ENCODE measurements around the gene GYS2. TPM values are rescaled to one million over a fixed set of nuclear protein-coding genes. Genes with fewer than 3 reads are reported as not detected.

The GYS2 gene
- total RNA-seq, 1 experiment from 2014 or later: not detected

DNA sequence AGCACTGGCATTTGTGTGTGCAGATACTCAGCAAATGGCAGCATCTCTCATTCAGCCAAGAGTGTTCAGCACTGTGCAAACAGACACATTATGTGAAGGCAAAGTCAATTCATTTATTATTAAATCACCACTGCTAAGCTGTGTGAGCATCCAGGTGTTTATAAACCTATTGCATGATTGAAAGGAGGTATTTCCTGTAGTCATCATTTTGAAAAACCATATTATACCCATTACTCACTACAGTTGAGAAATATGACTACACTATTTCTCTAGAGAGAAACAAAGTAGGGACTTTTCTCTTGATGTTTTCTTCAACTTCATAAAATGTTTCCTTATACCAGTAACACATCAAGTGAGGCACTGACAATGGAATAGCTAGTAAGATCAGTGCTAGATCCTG, 64.8 kb downstream of the GYS2 start:
- no peak overlapping the region for H3K4me3 ChIP-seq (ENCODE audit: low read depth in 2 of 2, low read length in 2 of 2)
- POLR2A ChIA-PET: no interaction called here
- no peak for TF ChIP-seq TCF7L2 (IDR thresholded peaks at IDR 0.05; ENCODE audit: low read depth, low read length)
- no peak for TF ChIP-seq SIN3A (IDR thresholded peaks at IDR 0.05; ENCODE audit: borderline replicate concordance, insufficient read depth, low read depth, low read length)
- TF ChIP-seq CTCF (IDR thresholded peaks at IDR 0.05): no peak
- no peak for TF ChIP-seq REST (IDR thresholded peaks at IDR 0.05; ENCODE audit: insufficient read depth in 1 of 2, low read depth in 2 of 2, low read length in 1 of 2)
- no peaks in the 10 kb centered on the region; the same call in 1 of the 2 replicates for H3K27me3 ChIP-seq (ENCODE audit: control insufficient read depth, insufficient read depth, low read length)
- H3K36me3 ChIP-seq (ENCODE audit: control insufficient read depth, insufficient read depth, low read length): no peaks in the 10 kb centered on the region
- intact Hi-C loops (cut with micrococcal nuclease; ENCODE audit: unreplicated experiment): no loop called here
- H3K27ac ChIP-seq (ENCODE audit: low read length): no peak overlapping the region
- no peak for ATAC-seq
- in situ Hi-C loops (cut with HindIII; ENCODE audit: low pct_unique_long_range_greater_than_20kb, low sequenced_read_pairs): no loop called here
- H3K4me1 ChIP-seq (ENCODE audit: control insufficient read depth, insufficient read depth, low read length): no peaks in the 10 kb centered on the region
- CTCF ChIA-PET: no interaction called here
- no peak for DNase-seq (ENCODE audit: low read depth, low spot score)
- no TSS peak for BruUV-seq (replicated peaks)
- no peaks in the 10 kb centered on the region for H3K9me3 ChIP-seq (ENCODE audit: control insufficient read depth, insufficient read depth, low read depth, low read length)

- intact Hi-C loops (cut with micrococcal nuclease; ENCODE audit: unreplicated experiment) (no loop called here), in situ Hi-C loops (cut with HindIII; ENCODE audit: low pct_unique_long_range_greater_than_20kb, low sequenced_read_pairs) (no loop called here)
- Histone ChIP-seq H3K27ac (ENCODE audit: low read length) (no peak overlapping the region), H3K9me3 (ENCODE audit: control insufficient read depth, insufficient read depth, low read depth, low read length) (no peaks in the 10 kb centered on the region), H3K36me3 (ENCODE audit: control insufficient read depth, insufficient read depth, low read length) (no peaks in the 10 kb centered on the region), H3K4me3 (ENCODE audit: low read depth in 2 of 2, low read length in 2 of 2) (no peak overlapping the region), H3K27me3 (ENCODE audit: control insufficient read depth, insufficient read depth, low read length) (no peaks in the 10 kb centered on the region; the same call in 1 of the 2 replicates), H3K4me1 (ENCODE audit: control insufficient read depth, insufficient read depth, low read length) (no peaks in the 10 kb centered on the region)
- POLR2A ChIA-PET: no interaction called here
- CTCF ChIA-PET: no interaction called here
- TF ChIP-seq TCF7L2 (IDR thresholded peaks at IDR 0.05; ENCODE audit: low read depth, low read length) (no peak), CTCF (IDR thresholded peaks at IDR 0.05) (no peak), SIN3A (IDR thresholded peaks at IDR 0.05; ENCODE audit: borderline replicate concordance, insufficient read depth, low read depth, low read length) (no peak), POLR2AphosphoS5 (IDR thresholded peaks at IDR 0.05; ENCODE audit: low read depth, low read length) (no peak), REST (IDR thresholded peaks at IDR 0.05; ENCODE audit: insufficient read depth in 1 of 2, low read depth in 2 of 2, low read length in 1 of 2) (no peak)
- DNase-seq (ENCODE audit: low read depth, low spot score) (no peak), ATAC-seq (no peak)
- BruUV-seq (replicated peaks): no TSS peak
Observed at GRCh38 chr12:21538061-21538653, 66.5 kb downstream of the GYS2 start.
